ENCODE results near the gene OR14J1. TPM values are rescaled to one million over a fixed set of nuclear protein-coding genes. Genes with fewer than 3 reads are reported as not detected.
"Not testable (repeated sequence)": the region's sequence is repeated elsewhere in the genome, so short reads cannot be mapped to it uniquely, and the experiment has no call there.

OR14J1 gene
- total and polyA plus RNA-seq, 8 donors: 0.03 to 0.15 (median 0.10) TPM; not detected in 2

GRCh38 chr6:29294499-29294914 lies 7.0 kb upstream of the OR14J1 start:
- Histone ChIP-seq H3K36me3 (no peaks in the 10 kb centered on the region), H3K27ac (peak overlapping the region; percentile 47 to 77), H3K4me3 (no peak overlapping the region), H3K4me1 (peaks cover 0 to 4% of the 10 kb centered on the region in 2 donors), H3K9me3 (no peaks in the 10 kb centered on the region), H3K27me3 (no peaks in the 10 kb centered on the region)
- DNase-seq (peak in 2 of 4 donors; percentile 9 to 41), ATAC-seq (peak; percentile 96)
- intact Hi-C loops (cut with DNase I): no loop called here
- TF ChIP-seq CTCF (IDR thresholded peaks at IDR 0.05): no peak

- no peak for TF ChIP-seq CTCF (IDR thresholded peaks at IDR 0.05)
- peak; percentile 52 for ATAC-seq
- peak in 1 of 4 donors; percentile 58 for DNase-seq
- Histone ChIP-seq H3K27ac (peak overlapping the region; percentile 47 to 77), H3K4me1 (peaks cover 0 to 4% of the 10 kb centered on the region in 2 donors), H3K36me3 (no peaks in the 10 kb centered on the region), H3K9me3 (no peaks in the 10 kb centered on the region), H3K27me3 (no peaks in the 10 kb centered on the region), H3K4me3 (no peak overlapping the region)
- intact Hi-C loops (cut with DNase I): no loop called here
Observed at GRCh38 chr6:29295181-29295585, 6.3 kb upstream of the OR14J1 start.

GRCh38 chr6:29295623-29296022 lies 5.9 kb upstream of the OR14J1 start:
- H3K9me3 ChIP-seq: no peaks in the 10 kb centered on the region
- H3K4me1 ChIP-seq: peaks cover 0 to 4% of the 10 kb centered on the region in 2 donors
- H3K4me3 ChIP-seq: no peak overlapping the region
- no peak for TF ChIP-seq CTCF (IDR thresholded peaks at IDR 0.05)
- H3K36me3 ChIP-seq: no peaks in the 10 kb centered on the region
- DNase-seq (peak in 1 of 4 donors; percentile 54), ATAC-seq (no peak)
- intact Hi-C loops (cut with DNase I): no loop called here
- peak overlapping the region; percentile 47 to 77 for H3K27ac ChIP-seq
- no peaks in the 10 kb centered on the region for H3K27me3 ChIP-seq

- Histone ChIP-seq H3K4me3 (no peak overlapping the region), H3K4me1 (no peaks in the 10 kb centered on the region), H3K36me3 (no peaks in the 10 kb centered on the region), H3K27me3 (no peaks in the 10 kb centered on the region), H3K27ac (no peak overlapping the region), H3K9me3 (no peaks in the 10 kb centered on the region)
- TF ChIP-seq CTCF (IDR thresholded peaks at IDR 0.05): no peak
- ATAC-seq (no peak), DNase-seq (no peak)
- intact Hi-C loops (cut with DNase I): no loop called here
Observed at GRCh38 chr6:29319931-29320330, 18.4 kb downstream of the OR14J1 start.

- H3K27ac ChIP-seq; H3K27me3 ChIP-seq; H3K4me3 ChIP-seq; ATAC-seq; H3K9me3 ChIP-seq; DNase-seq; intact Hi-C loops (cut with DNase I); H3K36me3 ChIP-seq; H3K4me1 ChIP-seq: not testable (repeated sequence)
Observed at GRCh38 chr6:29323332-29323731, 21.8 kb downstream of the OR14J1 start.

GRCh38 chr6:29325777-29326176 lies 24.3 kb downstream of the OR14J1 start:
- Histone ChIP-seq H3K27me3 (no peaks in the 10 kb centered on the region), H3K4me3 (no peak overlapping the region), H3K4me1 (no peaks in the 10 kb centered on the region), H3K27ac (no peak overlapping the region), H3K9me3 (no peaks in the 10 kb centered on the region), H3K36me3 (no peaks in the 10 kb centered on the region)
- no peak for DNase-seq
- intact Hi-C loops (cut with DNase I): no loop called here
- ATAC-seq: no peak
- TF ChIP-seq CTCF (IDR thresholded peaks at IDR 0.05): no peak
